ENCODE data around the gene SRP72.

DNA sequence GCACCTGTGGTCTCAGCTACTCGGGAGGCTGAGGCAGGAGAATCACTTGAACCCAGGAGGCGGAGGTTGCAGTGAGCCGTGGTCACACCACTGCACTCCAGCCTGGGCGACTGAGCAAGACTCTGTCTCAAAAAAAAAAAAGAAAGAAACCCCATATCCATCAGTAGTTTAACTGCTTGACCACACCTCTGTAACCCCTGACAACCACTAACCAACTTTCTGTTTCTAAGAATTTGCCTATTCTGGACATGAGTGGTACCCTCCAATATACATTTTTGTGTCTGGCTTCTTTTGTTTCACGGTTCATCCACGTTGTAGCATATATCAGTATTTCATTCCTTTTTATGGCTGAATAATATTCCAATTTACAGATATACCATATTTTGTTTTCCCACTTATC, 41.1 kb upstream of the SRP72 start:
- TF ChIP-seq POLR2AphosphoS5 (IDR thresholded peaks at IDR 0.05) (no peak), EP300 (IDR thresholded peaks at IDR 0.05) (no peak), POLR2A (IDR thresholded peaks at IDR 0.05; ENCODE audit: low read depth) (no peak)
- TF ChIP-seq, protein P1, sequence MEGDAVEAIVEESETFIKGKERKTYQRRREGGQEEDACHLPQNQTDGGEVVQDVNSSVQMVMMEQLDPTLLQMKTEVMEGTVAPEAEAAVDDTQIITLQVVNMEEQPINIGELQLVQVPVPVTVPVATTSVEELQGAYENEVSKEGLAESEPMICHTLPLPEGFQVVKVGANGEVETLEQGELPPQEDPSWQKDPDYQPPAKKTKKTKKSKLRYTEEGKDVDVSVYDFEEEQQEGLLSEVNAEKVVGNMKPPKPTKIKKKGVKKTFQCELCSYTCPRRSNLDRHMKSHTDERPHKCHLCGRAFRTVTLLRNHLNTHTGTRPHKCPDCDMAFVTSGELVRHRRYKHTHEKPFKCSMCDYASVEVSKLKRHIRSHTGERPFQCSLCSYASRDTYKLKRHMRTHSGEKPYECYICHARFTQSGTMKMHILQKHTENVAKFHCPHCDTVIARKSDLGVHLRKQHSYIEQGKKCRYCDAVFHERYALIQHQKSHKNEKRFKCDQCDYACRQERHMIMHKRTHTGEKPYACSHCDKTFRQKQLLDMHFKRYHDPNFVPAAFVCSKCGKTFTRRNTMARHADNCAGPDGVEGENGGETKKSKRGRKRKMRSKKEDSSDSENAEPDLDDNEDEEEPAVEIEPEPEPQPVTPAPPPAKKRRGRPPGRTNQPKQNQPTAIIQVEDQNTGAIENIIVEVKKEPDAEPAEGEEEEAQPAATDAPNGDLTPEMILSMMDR (IDR thresholded peaks at IDR 0.05) = no peak
